IMR-90 (cell line): Measurements from ENCODE around the gene TNS1. TPM values are rescaled to one million over a fixed set of nuclear protein-coding genes. Genes with fewer than 3 reads are reported as not detected.

ENCODE experiments used
- ATAC-seq: fragments of 200-7000 bp; cut with Tn5 transposase; 2 replicates; pipeline ENCODE4 v1.9.1; 2020; ENCODE audit warnings: low read depth, mild to moderate bottlenecking, moderate library complexity
- BruUV-seq: library from RNA; stranded (reverse); fragments of 400-500 nt; replicated peaks from 2 replicates; lab custom pipeline; 2021; lab: Mats Ljungman, UMichigan
- CTCF ChIA-PET: fragments of 300-600 bp; formaldehyde crosslinking; extraction: SDS; loops from one replicate; lab custom pipeline; 2021; ENCODE audit warnings: antibody characterized with exemption; lab: Yijun Ruan, JAX
- POLR2A ChIA-PET: fragments of 300-600 bp; sonication (Branson Sonifier 250); formaldehyde crosslinking; loops from one replicate; lab custom pipeline; 2022; ENCODE audit warnings: antibody characterized with exemption; ENCODE audit not compliant: unreplicated experiment; lab: Charles Lee
- DNase-seq: peaks from one replicate; pipeline ENCODE4 v3.0.0; 2013
- H2AFZ ChIP-seq: replicated peaks from 2 replicates; pipeline ENCODE3; 2013; ENCODE audit warnings: low read length, mild to moderate bottlenecking; ENCODE audit not compliant: poor library complexity
- H2AK5ac ChIP-seq: 2 replicates; pipeline ENCODE4 v1.6.1; 2013; ENCODE audit warnings: low read depth, low read length, inconsistent platforms
- H2AK9ac ChIP-seq: replicated peaks from 2 replicates; pipeline ENCODE3; 2013; ENCODE audit warnings: mild to moderate bottlenecking, low read depth, low read length, moderate library complexity; ENCODE audit not compliant: poor library complexity
- H2BK120ac ChIP-seq: 2 replicates; pipeline ENCODE4 v1.6.1; 2013; ENCODE audit warnings: low read depth, low read length, inconsistent platforms
- H2BK15ac ChIP-seq: 3 replicates; pipeline ENCODE4 v1.6.1; 2013; ENCODE audit warnings: low read depth, low read length, inconsistent platforms
- H2BK20ac ChIP-seq: 2 replicates; pipeline ENCODE4 v1.6.1; 2013; ENCODE audit warnings: low read depth, mild to moderate bottlenecking, inconsistent platforms, low read length, moderate library complexity
- H2BK5ac ChIP-seq: 2 replicates; pipeline ENCODE4 v1.6.1; 2013; ENCODE audit warnings: mild to moderate bottlenecking, low read depth, low read length, inconsistent platforms; ENCODE audit not compliant: poor library complexity, severe bottlenecking
- H3K14ac ChIP-seq: replicated peaks from 2 replicates; pipeline ENCODE4 v1.6.1; 2013; ENCODE audit warnings: low read depth, low read length, inconsistent platforms
- H3K18ac ChIP-seq: 2 replicates; pipeline ENCODE4 v1.6.1; 2013; ENCODE audit warnings: low read depth, low read length, control low read depth
- H3K23ac ChIP-seq: 2 replicates; pipeline ENCODE4 v1.6.1; 2013; ENCODE audit warnings: low read depth, low read length, inconsistent platforms
- H3K27ac ChIP-seq: 2 replicates; pipeline ENCODE4 v1.5.1; 2013; ENCODE audit warnings: mild to moderate bottlenecking, control low read depth, low read length; ENCODE audit not compliant: insufficient read depth
- H3K27me3 ChIP-seq: 2 replicates; pipeline ENCODE4 v1.6.1; 2013; ENCODE audit warnings: low read length; ENCODE audit not compliant: control insufficient read depth, insufficient read depth
- H3K36me3 ChIP-seq: 2 replicates; pipeline ENCODE4 v1.6.1; 2013; ENCODE audit warnings: low read length, mixed read lengths; ENCODE audit not compliant: control insufficient read depth, insufficient read depth
- H3K4ac ChIP-seq: 2 replicates; pipeline ENCODE4 v1.6.1; 2013; ENCODE audit warnings: low read depth, low read length, inconsistent platforms
- H3K4me1 ChIP-seq: 2 replicates; pipeline ENCODE4 v1.6.1; 2013; ENCODE audit warnings: low read length, mixed read lengths; ENCODE audit not compliant: control insufficient read depth, insufficient read depth
- H3K4me2 ChIP-seq: 2 replicates; pipeline ENCODE4 v1.6.1; 2013; ENCODE audit warnings: low read depth, mild to moderate bottlenecking, control low read depth, low read length, moderate library complexity
- H3K4me3 ChIP-seq: 2 replicates; pipeline ENCODE4 v1.5.1; 2013; ENCODE audit warnings: low read depth, mild to moderate bottlenecking, control low read depth, low read length, moderate library complexity; ENCODE audit not compliant: insufficient read depth
- H3K56ac ChIP-seq: 2 replicates; pipeline ENCODE4 v1.6.1; 2013; ENCODE audit warnings: low read length, inconsistent platforms; ENCODE audit not compliant: insufficient read depth; ENCODE audit errors: extremely low read depth
- H3K79me1 ChIP-seq, 2 experiments: 2 replicates each; pipeline ENCODE4 v1.6.1; 2013; ENCODE audit warnings: low read length in 2 of 2, inconsistent platforms in 1 of 2, low read depth in 1 of 2
- H3K9ac ChIP-seq: 2 replicates; pipeline ENCODE4 v1.6.1; 2013; ENCODE audit warnings: low read depth, low read length, control low read depth
- H3K9me1 ChIP-seq: 2 replicates; pipeline ENCODE4 v1.6.1; 2013; ENCODE audit warnings: low read length, inconsistent platforms; ENCODE audit not compliant: insufficient read depth
- H3K9me3 ChIP-seq: 2 replicates; pipeline ENCODE4 v1.6.1; 2013; ENCODE audit warnings: low read length; ENCODE audit not compliant: control insufficient read depth, insufficient read depth
- H4K20me1 ChIP-seq: 2 replicates; pipeline ENCODE4 v1.6.1; 2013; ENCODE audit warnings: low read length, inconsistent platforms; ENCODE audit not compliant: insufficient read depth
- H4K5ac ChIP-seq: 2 replicates; pipeline ENCODE4 v1.6.1; 2013; ENCODE audit warnings: mild to moderate bottlenecking, low read depth, low read length, control low read depth
- H4K8ac ChIP-seq, 2 experiments: 2 replicates each; pipeline ENCODE4 v1.6.1; 2013; ENCODE audit warnings: low read depth in 2 of 2, low read length in 2 of 2, control low read depth in 1 of 2, inconsistent platforms in 1 of 2
- H4K91ac ChIP-seq: 2 replicates; pipeline ENCODE4 v1.6.1; 2013; ENCODE audit warnings: low read depth, low read length, inconsistent platforms; ENCODE audit not compliant: insufficient read depth
- BHLHE40 ChIP-seq: fragments of 150-350 bp; IDR thresholded peaks from 2 replicates; pipeline ENCODE4 v1.6.1; 2016; ENCODE audit warnings: mild to moderate bottlenecking, low read depth, low read length
- CEBPB ChIP-seq: IDR thresholded peaks from 2 replicates; pipeline ENCODE4 v1.6.1; 2012; ENCODE audit warnings: low read depth, low read length, improper control_type of control experiment
- CHD1 ChIP-seq: IDR thresholded peaks from 2 replicates; pipeline ENCODE4 v1.6.1; 2012; ENCODE audit warnings: low read depth, low read length, improper control_type of control experiment
- FOS ChIP-seq: fragments of 150-350 bp; IDR thresholded peaks from 2 replicates; pipeline ENCODE4 v1.6.1; 2016; ENCODE audit warnings: low read depth, low read length
- MAFK ChIP-seq: IDR thresholded peaks from 2 replicates; pipeline ENCODE4 v1.6.1; 2012; ENCODE audit warnings: low read depth, low read length, improper control_type of control experiment
- MAZ ChIP-seq: IDR thresholded peaks from 2 replicates; pipeline ENCODE4 v1.6.1; 2012; ENCODE audit warnings: low read depth, mild to moderate bottlenecking, low read length, improper control_type of control experiment, moderate library complexity, borderline replicate concordance
- MXI1 ChIP-seq: IDR thresholded peaks from 2 replicates; pipeline ENCODE4 v1.6.1; 2012; ENCODE audit warnings: low read depth, mild to moderate bottlenecking, low read length, moderate library complexity, borderline replicate concordance
- NFE2L2 ChIP-seq: fragments of 150-350 bp; IDR thresholded peaks from 2 replicates; pipeline ENCODE4 v1.6.1; 2016; ENCODE audit warnings: low read depth, mild to moderate bottlenecking, low read length
- POLR2A ChIP-seq: IDR thresholded peaks from 2 replicates; pipeline ENCODE4 v1.6.1; 2012; ENCODE audit warnings: mild to moderate bottlenecking, low read depth, low read length
- RAD21 ChIP-seq: IDR thresholded peaks from 2 replicates; pipeline ENCODE4 v1.6.1; 2012; ENCODE audit warnings: low read length, improper control_type of control experiment
- RFX5 ChIP-seq: IDR thresholded peaks from 2 replicates; pipeline ENCODE4 v1.8.0; 2012; ENCODE audit warnings: low read depth, mild to moderate bottlenecking, low read length, moderate library complexity
- SMC3 ChIP-seq: fragments of 150-350 bp; IDR thresholded peaks from 2 replicates; pipeline ENCODE4 v1.6.1; 2016; ENCODE audit warnings: low read depth, mild to moderate bottlenecking, antibody characterized with exemption, low read length, moderate library complexity
- WGBS, 2 experiments: methylation state at CpG; one replicate each; pipeline versions ENCODE4 v1.1.5 to v1.1.7; 2013; ENCODE audit warnings: missing lambda C conversion rate in 2 of 2; ENCODE audit not compliant: insufficient read length in 1 of 2; ENCODE audit errors: extremely low coverage in 2 of 2; 5-methylcytosine and 5-hydroxymethylcytosine counted together
- dilution Hi-C: fragments of 300-500 bp; cut with HindIII; formaldehyde crosslinking; loops from one replicate; pipeline ENCODE4 v1.14.3; 2018; ENCODE audit warnings: low sequenced_read_pairs; ENCODE audit not compliant: unreplicated experiment
- in situ Hi-C: fragments of 300-500 bp; cut with MboI; formaldehyde crosslinking; loops from 3 replicates; pipeline ENCODE4 v1.14.3; 2019; ENCODE audit warnings: low sequenced_read_pairs, inconsistent platforms, mixed read lengths
- intact Hi-C: fragments of 100-400 bp; cut with micrococcal nuclease; formaldehyde crosslinking; loops from 2 replicates; pipeline ENCODE4 v1.10.0; 2022
- polyA plus RNA-seq, 3 experiments: library from polyadenylated mRNA; depleted of rRNA; stranded (reverse); fragments of >200 nt; gene quantifications; 2 replicates each; pipeline ENCODE4 v1.2.3, GENCODE V29; 2012; ENCODE audit warnings: low replicate concordance in 1 of 3
- total RNA-seq: library from RNA; depleted of rRNA; stranded (reverse); fragments of >200 nt; gene quantifications from 2 replicates; pipeline ENCODE4 v1.2.3, GENCODE V29; 2012
- TF ChIP-seq, protein P1 (sequence below): conservative IDR thresholded peaks from 2 replicates; pipeline ENCODE4 v1.5.1; 2012; ENCODE audit warnings: mild to moderate bottlenecking, low read depth, low read length, improper control_type of control experiment
- TF ChIP-seq, protein P2 (sequence below): fragments of 150-350 bp; IDR thresholded peaks from 2 replicates; pipeline ENCODE4 v1.6.1; 2017; ENCODE audit warnings: mild to moderate bottlenecking, antibody characterized with exemption, low read length, low read depth
- TF ChIP-seq, protein P3 (sequence below): fragments of 150-350 bp; IDR thresholded peaks from 2 replicates; pipeline ENCODE4 v1.6.1; 2016; ENCODE audit warnings: low read depth, mild to moderate bottlenecking, low read length, moderate library complexity, borderline replicate concordance

The TNS1 gene
- total and polyA plus RNA-seq, 2 of the 4 experiments (the other 2 are of a cell fraction) = 41.1 to 45.2 TPM

- peak overlapping the region; percentile 14; the same call in 1 of the 2 replicates for H4K5ac ChIP-seq
- H3K56ac ChIP-seq = no peak overlapping the region
- H3K4me3 ChIP-seq = no peak overlapping the region
- peaks cover 16 to 80% of the 10 kb centered on the region in 2 experiments for H3K79me1 ChIP-seq
- H3K4ac ChIP-seq = peak overlapping the region; percentile 39; the same call in 1 of the 2 replicates
- H3K4me1 ChIP-seq = peaks cover 11% of the 10 kb centered on the region
- WGBS, 2 experiments = 60% methylated on average over 6 of the region's 9 CpGs; no CpG with 5 or more reads in 1 of the 2 experiments
- no peak overlapping the region for H3K9ac ChIP-seq
- no peak overlapping the region; the same call in 1 of the 2 replicates for H3K18ac ChIP-seq
- no peak overlapping the region for H2BK15ac ChIP-seq
- ChIA-PET CTCF (interaction anchor here (0.6 kb wide), 1 partner anchor 225 kb away, joined by 3 read pairs; no protein-coding TSS in a partner anchor), POLR2A (interaction anchor here (0.6 kb wide), 1 partner anchor 8 kb away, joined by 4 read pairs; no protein-coding TSS in a partner anchor)
- DNase-seq (no peak), ATAC-seq (peak; percentile 15)
- H2BK5ac ChIP-seq = no peak overlapping the region
- no peak overlapping the region for H3K4me2 ChIP-seq
- peaks cover 43% of the 10 kb centered on the region for H4K20me1 ChIP-seq
- peak overlapping the region; percentile 66; the same call in 1 of the 2 replicates for H4K91ac ChIP-seq
- no peak overlapping the region for H3K23ac ChIP-seq
- no peaks in the 10 kb centered on the region for H3K27me3 ChIP-seq
- in situ Hi-C loops = no loop called here
- no TSS peak for BruUV-seq
- H3K36me3 ChIP-seq = peaks cover 39% of the 10 kb centered on the region
- H3K14ac ChIP-seq = no peak overlapping the region
- intact Hi-C loops = loop anchor here (1.0 kb wide), 1 partner anchor 41 kb away; no protein-coding TSS in a partner anchor
- H2AFZ ChIP-seq = no peak overlapping the region
- peak overlapping the region; percentile 0 for H2AK9ac ChIP-seq
- H2BK120ac ChIP-seq = no peak overlapping the region
- peaks cover 27% of the 10 kb centered on the region for H3K9me1 ChIP-seq
- no peaks in the 10 kb centered on the region for H3K9me3 ChIP-seq
- peak overlapping the region; percentile 35; the same call in 1 of the 2 replicates for H3K27ac ChIP-seq
- H2BK20ac ChIP-seq = no peak overlapping the region
- H4K8ac ChIP-seq = peak overlapping the region in 1 of 2 experiments; percentile 36; a peak in 1 of 4 replicates
- dilution Hi-C loops = no loop called here
- peak overlapping the region; percentile 11; the same call in 1 of the 2 replicates for H2AK5ac ChIP-seq
- TF ChIP-seq NFE2L2 (no peak), BHLHE40 (no peak), MXI1 (no peak), CHD1 (no peak), RAD21 (no peak), RFX5 (no peak), CEBPB (no peak), FOS (no peak), MAZ (no peak), SMC3 (no peak), MAFK (no peak), POLR2A (no peak)
- TF ChIP-seq, protein P1, sequence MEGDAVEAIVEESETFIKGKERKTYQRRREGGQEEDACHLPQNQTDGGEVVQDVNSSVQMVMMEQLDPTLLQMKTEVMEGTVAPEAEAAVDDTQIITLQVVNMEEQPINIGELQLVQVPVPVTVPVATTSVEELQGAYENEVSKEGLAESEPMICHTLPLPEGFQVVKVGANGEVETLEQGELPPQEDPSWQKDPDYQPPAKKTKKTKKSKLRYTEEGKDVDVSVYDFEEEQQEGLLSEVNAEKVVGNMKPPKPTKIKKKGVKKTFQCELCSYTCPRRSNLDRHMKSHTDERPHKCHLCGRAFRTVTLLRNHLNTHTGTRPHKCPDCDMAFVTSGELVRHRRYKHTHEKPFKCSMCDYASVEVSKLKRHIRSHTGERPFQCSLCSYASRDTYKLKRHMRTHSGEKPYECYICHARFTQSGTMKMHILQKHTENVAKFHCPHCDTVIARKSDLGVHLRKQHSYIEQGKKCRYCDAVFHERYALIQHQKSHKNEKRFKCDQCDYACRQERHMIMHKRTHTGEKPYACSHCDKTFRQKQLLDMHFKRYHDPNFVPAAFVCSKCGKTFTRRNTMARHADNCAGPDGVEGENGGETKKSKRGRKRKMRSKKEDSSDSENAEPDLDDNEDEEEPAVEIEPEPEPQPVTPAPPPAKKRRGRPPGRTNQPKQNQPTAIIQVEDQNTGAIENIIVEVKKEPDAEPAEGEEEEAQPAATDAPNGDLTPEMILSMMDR = no peak
- TF ChIP-seq, protein P2, sequence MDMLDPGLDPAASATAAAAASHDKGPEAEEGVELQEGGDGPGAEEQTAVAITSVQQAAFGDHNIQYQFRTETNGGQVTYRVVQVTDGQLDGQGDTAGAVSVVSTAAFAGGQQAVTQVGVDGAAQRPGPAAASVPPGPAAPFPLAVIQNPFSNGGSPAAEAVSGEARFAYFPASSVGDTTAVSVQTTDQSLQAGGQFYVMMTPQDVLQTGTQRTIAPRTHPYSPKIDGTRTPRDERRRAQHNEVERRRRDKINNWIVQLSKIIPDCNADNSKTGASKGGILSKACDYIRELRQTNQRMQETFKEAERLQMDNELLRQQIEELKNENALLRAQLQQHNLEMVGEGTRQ = no peak
- TF ChIP-seq, protein P3, sequence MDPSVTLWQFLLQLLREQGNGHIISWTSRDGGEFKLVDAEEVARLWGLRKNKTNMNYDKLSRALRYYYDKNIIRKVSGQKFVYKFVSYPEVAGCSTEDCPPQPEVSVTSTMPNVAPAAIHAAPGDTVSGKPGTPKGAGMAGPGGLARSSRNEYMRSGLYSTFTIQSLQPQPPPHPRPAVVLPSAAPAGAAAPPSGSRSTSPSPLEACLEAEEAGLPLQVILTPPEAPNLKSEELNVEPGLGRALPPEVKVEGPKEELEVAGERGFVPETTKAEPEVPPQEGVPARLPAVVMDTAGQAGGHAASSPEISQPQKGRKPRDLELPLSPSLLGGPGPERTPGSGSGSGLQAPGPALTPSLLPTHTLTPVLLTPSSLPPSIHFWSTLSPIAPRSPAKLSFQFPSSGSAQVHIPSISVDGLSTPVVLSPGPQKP = no peak
Observed at GRCh38 chr2:217836901-217837491, 165.8 kb downstream of the TNS1 start.
